Activated CD8-positive, alpha-beta T cell treated with anti-CD3 and anti-CD28 coated beads for 36 hours (primary cell): Measurements from ENCODE around the gene BEND5. TPM values are rescaled to one million over a fixed set of nuclear protein-coding genes. Genes with fewer than 3 reads are reported as not detected.

ENCODE experiments used
- ATAC-seq: fragments of 200-7000 bp; cut with Tn5 transposase; one replicate; pipeline ENCODE4 v1.10.0; 2021; ENCODE audit warnings: mild to moderate bottlenecking, moderate library complexity
- CTCF ChIA-PET: fragments of 350-600 bp; sonication (Branson Sonifier 250); formaldehyde crosslinking; loops from one replicate; lab custom pipeline; 2021; ENCODE audit warnings: antibody characterized with exemption; lab: Charles Lee
- POLR2A ChIA-PET: fragments of 350-600 bp; sonication (Branson Sonifier 250); formaldehyde crosslinking; loops from one replicate; lab custom pipeline; 2021; ENCODE audit warnings: antibody characterized with exemption; lab: Charles Lee
- DNase-seq: peaks from one replicate; pipeline ENCODE4 v3.0.0-alpha.2; 2020
- H3K27ac Mint-ChIP-seq: one replicate; pipeline ENCODE4 v1.8.0; 2021; ENCODE audit warnings: mild to moderate bottlenecking, mixed read lengths
- H3K27me3 Mint-ChIP-seq: one replicate; pipeline ENCODE4 v1.8.0; 2021; ENCODE audit warnings: mixed read lengths
- H3K36me3 Mint-ChIP-seq: one replicate; pipeline ENCODE4 v1.8.0; 2021; ENCODE audit warnings: low read depth, mixed read lengths
- H3K4me1 Mint-ChIP-seq: one replicate; pipeline ENCODE4 v1.8.0; 2021; ENCODE audit warnings: low read depth, mixed read lengths
- H3K4me3 Mint-ChIP-seq: one replicate; pipeline ENCODE4 v1.8.0; 2021; ENCODE audit warnings: mild to moderate bottlenecking, moderate library complexity, mixed read lengths
- H3K9me3 Mint-ChIP-seq: one replicate; pipeline ENCODE4 v1.8.0; 2021; ENCODE audit warnings: mixed read lengths
- intact Hi-C: fragments of 100-400 bp; cut with micrococcal nuclease; formaldehyde crosslinking; loops from one replicate; pipeline ENCODE4 v1.10.0; 2022
- total RNA-seq, 2 experiments: library from RNA; stranded (reverse); gene quantifications; one replicate each; pipeline ENCODE4 v1.2.3, GENCODE V29; 2021
- TF ChIP-seq, protein P1 (sequence below): fragments of 200-600 bp; IDR thresholded peaks from one replicate; pipeline ENCODE4 v1.8.0; 2022; ENCODE audit warnings: antibody characterized with exemption, mild to moderate bottlenecking

BEND5 gene
- total RNA-seq, 2 experiments from 2014 or later: 62.6 to 73.6 TPM

DNA sequence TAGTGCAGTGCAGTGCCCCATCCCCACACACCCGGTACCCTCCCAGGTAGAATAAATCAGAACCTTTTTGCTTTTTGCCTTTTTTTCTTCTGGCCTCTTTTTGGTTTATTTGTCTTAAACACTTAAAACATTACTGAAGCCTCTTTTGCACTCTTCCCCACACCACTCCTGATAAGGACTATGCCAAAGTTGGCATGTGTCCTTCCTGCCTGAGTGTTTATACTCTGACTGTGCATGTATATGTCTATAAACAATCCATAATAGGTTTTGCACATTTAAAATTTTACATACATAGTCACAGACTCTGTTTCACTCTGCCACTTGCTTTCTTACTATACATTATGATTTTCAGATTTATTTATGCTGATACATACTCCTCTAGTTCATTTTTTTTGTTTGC is 59.6 kb downstream of the BEND5 start:
- H3K4me1 Mint-ChIP-seq: peaks cover 5% of the 10 kb centered on the region
- intact Hi-C loops: no loop called here
- H3K4me3 Mint-ChIP-seq: no peak overlapping the region
- H3K9me3 Mint-ChIP-seq: no peaks in the 10 kb centered on the region
- no peaks in the 10 kb centered on the region for H3K36me3 Mint-ChIP-seq
- ATAC-seq (no peak), DNase-seq (no peak)
- TF ChIP-seq, protein P1, sequence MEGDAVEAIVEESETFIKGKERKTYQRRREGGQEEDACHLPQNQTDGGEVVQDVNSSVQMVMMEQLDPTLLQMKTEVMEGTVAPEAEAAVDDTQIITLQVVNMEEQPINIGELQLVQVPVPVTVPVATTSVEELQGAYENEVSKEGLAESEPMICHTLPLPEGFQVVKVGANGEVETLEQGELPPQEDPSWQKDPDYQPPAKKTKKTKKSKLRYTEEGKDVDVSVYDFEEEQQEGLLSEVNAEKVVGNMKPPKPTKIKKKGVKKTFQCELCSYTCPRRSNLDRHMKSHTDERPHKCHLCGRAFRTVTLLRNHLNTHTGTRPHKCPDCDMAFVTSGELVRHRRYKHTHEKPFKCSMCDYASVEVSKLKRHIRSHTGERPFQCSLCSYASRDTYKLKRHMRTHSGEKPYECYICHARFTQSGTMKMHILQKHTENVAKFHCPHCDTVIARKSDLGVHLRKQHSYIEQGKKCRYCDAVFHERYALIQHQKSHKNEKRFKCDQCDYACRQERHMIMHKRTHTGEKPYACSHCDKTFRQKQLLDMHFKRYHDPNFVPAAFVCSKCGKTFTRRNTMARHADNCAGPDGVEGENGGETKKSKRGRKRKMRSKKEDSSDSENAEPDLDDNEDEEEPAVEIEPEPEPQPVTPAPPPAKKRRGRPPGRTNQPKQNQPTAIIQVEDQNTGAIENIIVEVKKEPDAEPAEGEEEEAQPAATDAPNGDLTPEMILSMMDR: no peak
- no peak overlapping the region for H3K27ac Mint-ChIP-seq
- POLR2A ChIA-PET: no interaction called here
- no peaks in the 10 kb centered on the region for H3K27me3 Mint-ChIP-seq
- CTCF ChIA-PET: no interaction called here

DNA sequence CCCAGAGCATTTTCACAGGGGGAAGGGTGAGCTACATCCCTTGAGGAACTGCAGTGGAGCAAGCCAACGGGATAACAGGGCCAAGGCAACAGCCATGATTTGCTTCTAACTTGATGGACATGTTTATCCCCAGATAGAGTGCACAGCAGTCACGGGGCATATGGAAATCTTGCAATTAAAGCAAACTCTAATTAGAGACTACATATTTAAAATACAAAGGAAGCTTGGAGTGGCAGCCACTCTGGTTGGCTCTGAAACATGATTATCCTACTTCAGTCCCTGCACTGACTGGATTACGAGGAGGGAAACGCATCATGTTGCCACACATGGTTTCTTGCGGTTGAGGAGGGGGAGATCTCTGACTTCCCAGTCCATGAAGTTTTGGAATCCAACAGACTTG is 60.8 kb downstream of the BEND5 start:
- intact Hi-C loops: no loop called here
- CTCF ChIA-PET: interaction anchor here (1.0 to 1.2 kb wide), 2 partner anchors 19 to 39 kb away, joined by 3 to 4 read pairs; no protein-coding TSS in a partner anchor
- ATAC-seq: no peak
- POLR2A ChIA-PET: interaction anchor here (1.0 kb wide), 1 partner anchor 10 kb away, joined by 4 read pairs; no protein-coding TSS in a partner anchor
- DNase-seq: no peak
- Mint-ChIP-seq H3K36me3 (no peaks in the 10 kb centered on the region), H3K4me3 (no peak overlapping the region), H3K9me3 (no peaks in the 10 kb centered on the region), H3K27ac (no peak overlapping the region), H3K27me3 (no peaks in the 10 kb centered on the region), H3K4me1 (peaks cover 5% of the 10 kb centered on the region)
- TF ChIP-seq, protein P1: no peak

DNA sequence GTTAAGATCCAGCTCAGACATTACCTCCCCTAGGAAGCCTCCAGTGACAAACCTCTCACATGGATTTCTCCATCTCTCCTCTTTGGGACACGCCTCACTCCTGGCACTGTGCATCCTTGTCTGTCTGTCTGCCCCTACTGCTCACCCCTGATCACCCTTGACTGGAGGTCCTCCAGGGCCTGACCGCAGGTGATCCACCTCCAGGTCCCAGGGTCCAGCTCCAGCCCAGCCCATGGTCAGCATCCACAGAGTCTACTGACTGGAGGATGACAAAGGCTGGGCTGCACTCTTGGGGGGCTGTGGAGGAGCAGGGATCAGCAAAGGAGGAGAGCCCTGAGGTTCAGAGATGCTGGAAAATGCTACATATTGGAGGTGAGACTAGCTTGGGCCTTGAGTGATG is 65.8 kb downstream of the BEND5 start:
- Mint-ChIP-seq H3K4me3 (no peak overlapping the region), H3K36me3 (no peaks in the 10 kb centered on the region), H3K4me1 (peaks cover 5% of the 10 kb centered on the region), H3K27me3 (no peaks in the 10 kb centered on the region), H3K9me3 (no peaks in the 10 kb centered on the region), H3K27ac (no peak overlapping the region)
- TF ChIP-seq, protein P1: no peak
- DNase-seq (no peak), ATAC-seq (no peak)
- POLR2A ChIA-PET: no interaction called here
- intact Hi-C loops: no loop called here
- CTCF ChIA-PET: interaction anchor here (0.9 kb wide), 1 partner anchor 14 kb away, joined by 3 read pairs; no protein-coding TSS in a partner anchor

DNA sequence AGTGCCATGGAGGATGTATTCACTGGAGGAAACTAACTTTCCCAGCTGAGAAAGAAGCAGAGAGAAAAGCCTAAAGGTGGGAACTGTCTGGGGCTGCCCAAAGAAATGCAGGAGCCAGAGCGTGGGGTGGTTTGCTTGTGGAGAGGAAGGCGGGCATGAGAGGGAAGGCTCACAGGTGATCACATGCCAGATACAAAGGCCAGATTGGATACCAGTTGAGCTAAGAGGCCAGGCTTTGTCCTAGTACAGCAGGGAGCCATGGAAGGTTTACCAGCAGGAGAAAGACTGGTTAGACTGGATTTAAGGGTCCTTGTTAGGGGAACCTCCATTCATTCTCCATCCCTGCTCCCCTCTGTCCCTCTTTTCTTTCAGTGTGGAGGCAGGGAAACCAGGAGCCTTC is 66.4 kb downstream of the BEND5 start:
- Mint-ChIP-seq H3K9me3 (no peaks in the 10 kb centered on the region), H3K27me3 (no peaks in the 10 kb centered on the region), H3K4me3 (no peak overlapping the region), H3K27ac (no peak overlapping the region), H3K36me3 (no peaks in the 10 kb centered on the region), H3K4me1 (peaks cover 5% of the 10 kb centered on the region)
- ChIA-PET POLR2A (interaction anchor here (0.5 kb wide), 1 partner anchor 13 kb away, joined by 3 read pairs; no protein-coding TSS in a partner anchor), CTCF (interaction anchor here (0.9 kb wide), 1 partner anchor 13 kb away, joined by 3 read pairs; no protein-coding TSS in a partner anchor)
- intact Hi-C loops: no loop called here
- TF ChIP-seq, protein P1: no peak
- DNase-seq: no peak
- ATAC-seq: no peak

DNA sequence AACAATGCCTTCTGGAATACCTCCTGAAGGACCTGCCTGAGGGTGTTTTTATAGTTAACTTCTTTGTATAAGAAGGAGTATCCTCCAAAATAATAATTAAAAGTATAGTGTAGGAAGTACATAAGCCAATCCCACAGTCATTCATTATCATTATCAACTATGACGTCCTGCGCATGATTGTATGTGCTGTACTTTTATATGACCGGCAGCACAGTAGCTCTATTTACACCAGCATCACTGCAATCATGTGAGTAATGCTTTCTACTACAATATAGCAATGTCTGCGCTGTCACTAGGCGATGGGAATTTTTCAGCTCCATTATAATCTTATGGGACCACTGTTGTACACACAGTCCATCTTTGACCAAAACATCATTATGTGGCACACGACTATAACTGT is 72.0 kb downstream of the BEND5 start:
- H3K4me3 Mint-ChIP-seq: no peak overlapping the region
- H3K4me1 Mint-ChIP-seq: no peaks in the 10 kb centered on the region
- no peak overlapping the region for H3K27ac Mint-ChIP-seq
- H3K27me3 Mint-ChIP-seq: peaks cover 18% of the 10 kb centered on the region
- ATAC-seq (no peak), DNase-seq (no peak)
- H3K36me3 Mint-ChIP-seq: no peaks in the 10 kb centered on the region
- POLR2A ChIA-PET: no interaction called here
- CTCF ChIA-PET: interaction anchor here (0.6 to 0.9 kb wide), 4 partner anchors 8 to 27 kb away, joined by 3 read pairs; no protein-coding TSS in a partner anchor
- H3K9me3 Mint-ChIP-seq: no peaks in the 10 kb centered on the region
- intact Hi-C loops: no loop called here
- TF ChIP-seq, protein P1: no peak
